ENCODE data around the gene ZSWIM4. TPM values are rescaled to one million over a fixed set of nuclear protein-coding genes. Genes with fewer than 3 reads are reported as not detected.

ZSWIM4 gene
- total and polyA plus RNA-seq, 2 of the 13 experiments (the other 11 are each of a cell fraction or from before 2014, with no cell fraction given) = 0.33 to 0.86 TPM

- no peak for TF ChIP-seq IRX3 (CRISPR knock-in tag; IDR thresholded peaks at IDR 0.05; ENCODE audit: borderline replicate concordance, low read depth)
- TF ChIP-seq HCFC1 (IDR thresholded peaks at IDR 0.05; ENCODE audit: low read depth, low read length) = no peak
- no peak for TF ChIP-seq MTF1 (CRISPR knock-in tag; IDR thresholded peaks at IDR 0.05)
- no peak for TF ChIP-seq NR2C2 (CRISPR knock-in tag; IDR thresholded peaks at IDR 0.05; ENCODE audit: borderline replicate concordance)
- TF ChIP-seq FOXM1 (CRISPR knock-in tag; IDR thresholded peaks at IDR 0.05) = no peak
- TF ChIP-seq ETS1 (CRISPR knock-in tag; IDR thresholded peaks at IDR 0.05) = no peak
- no peak for TF ChIP-seq SKI (IDR thresholded peaks at IDR 0.05; ENCODE audit: partially characterized antibody)
- no peak for TF ChIP-seq ZNF841 (CRISPR knock-in tag; IDR thresholded peaks at IDR 0.05; ENCODE audit: borderline replicate concordance)
- TF ChIP-seq HDAC2 (CRISPR knock-in tag; IDR thresholded peaks at IDR 0.05) = peak; percentile 21; the same call in 1 of the 2 replicates
- no peak for TF ChIP-seq HOXA9 (CRISPR knock-in tag; IDR thresholded peaks at IDR 0.05; ENCODE audit: borderline replicate concordance)
- no peak for TF ChIP-seq ZBTB7B (CRISPR knock-in tag; IDR thresholded peaks at IDR 0.05)
- no peak for TF ChIP-seq ZNF567 (CRISPR knock-in tag; IDR thresholded peaks at IDR 0.05; ENCODE audit: borderline replicate concordance)
- no peak for TF ChIP-seq ZNF383 (CRISPR knock-in tag; IDR thresholded peaks at IDR 0.05; ENCODE audit: borderline replicate concordance)
- TF ChIP-seq ZNF580 (CRISPR knock-in tag; IDR thresholded peaks at IDR 0.05; ENCODE audit: borderline replicate concordance, low read depth) = no peak
- TF ChIP-seq YEATS4 (CRISPR knock-in tag; IDR thresholded peaks at IDR 0.05; ENCODE audit: borderline replicate concordance) = 0 out of 2 replicates have a peak, but pooled peaks have one; percentile 12
- TF ChIP-seq ZNF503 (CRISPR knock-in tag; IDR thresholded peaks at IDR 0.05) = no peak
- TF ChIP-seq ZNF687 (CRISPR knock-in tag; IDR thresholded peaks at IDR 0.05) = peak; percentile 20; the same call in 1 of the 2 replicates
- no peak for TF ChIP-seq BCLAF1 (IDR thresholded peaks at IDR 0.05)
- TF ChIP-seq ZNF619 (CRISPR knock-in tag; IDR thresholded peaks at IDR 0.05) = no peak
- TF ChIP-seq ZNF768 (CRISPR knock-in tag; IDR thresholded peaks at IDR 0.05) = no peak
These were observed 30.3 kb upstream of the ZSWIM4 start (continued) for GRCh38 chr19:13764821-13765394.
